IPS-NIHi7 (cell line): ENCODE measurements around the gene UGT1A9.

Experiments
- DNase-seq: peaks from one replicate; pipeline ENCODE4 v3.0.0; 2012; ENCODE audit warnings: mixed read lengths; ENCODE audit errors: extremely low spot score

Gene UGT1A9

GRCh38 chr2:233796254-233796653 is 124.6 kb downstream of the UGT1A9 start:
- DNase-seq = no peak

- no peak for DNase-seq
Observed at GRCh38 chr2:233798335-233799086, 126.8 kb downstream of the UGT1A9 start.

GRCh38 chr2:233799087-233799665 is 127.5 kb downstream of the UGT1A9 start:
- DNase-seq = no peak

GRCh38 chr2:233799716-233800115 is 128.0 kb downstream of the UGT1A9 start:
- no peak for DNase-seq

- DNase-seq = no peak
Observed at GRCh38 chr2:233800208-233800607, 128.5 kb downstream of the UGT1A9 start.

- no peak for DNase-seq
Observed at GRCh38 chr2:233801357-233802131, 129.8 kb downstream of the UGT1A9 start.

- DNase-seq = no peak
Observed at GRCh38 chr2:233802132-233802815, 130.6 kb downstream of the UGT1A9 start.

- DNase-seq = no peak
Observed at GRCh38 chr2:233803292-233803911, 131.7 kb downstream of the UGT1A9 start.

- no peak for DNase-seq
Observed at GRCh38 chr2:233803994-233804393, 132.3 kb downstream of the UGT1A9 start.

- DNase-seq = no peak
Observed at GRCh38 chr2:233807215-233807865, 135.6 kb downstream of the UGT1A9 start.

- no peak for DNase-seq
Observed at GRCh38 chr2:233807966-233808935, 136.6 kb downstream of the UGT1A9 start.

GRCh38 chr2:233810385-233810784 is 138.7 kb downstream of the UGT1A9 start:
- no peak for DNase-seq

- DNase-seq = no peak
Observed at GRCh38 chr2:233811087-233811486, 139.4 kb downstream of the UGT1A9 start.

- no peak for DNase-seq
Observed at GRCh38 chr2:233811732-233812131, 140.0 kb downstream of the UGT1A9 start.

GRCh38 chr2:233813236-233814055 is 141.7 kb downstream of the UGT1A9 start:
- no peak for DNase-seq

GRCh38 chr2:233814056-233814835 is 142.5 kb downstream of the UGT1A9 start:
- peak; percentile 72 for DNase-seq

GRCh38 chr2:233815861-233816260 is 144.2 kb downstream of the UGT1A9 start:
- DNase-seq = no peak

- DNase-seq = no peak
Observed at GRCh38 chr2:233816334-233816733, 144.6 kb downstream of the UGT1A9 start.
